Spleen (tissue), 11 donors: ENCODE data around the gene PIBF1. TPM values are rescaled to one million over a fixed set of nuclear protein-coding genes. Genes with fewer than 3 reads are reported as not detected.
A peak's percentile ranks its signal among the peaks of the same experiment; 100 is the strongest.
"Not testable (repeated sequence)": the region's sequence is repeated elsewhere in the genome, so short reads cannot be mapped to it uniquely, and the experiment has no call there.

Source experiments
- DNase-seq: peaks from one replicate; pipeline ENCODE4 v3.0.0-alpha.2; 2020
- H3K27ac ChIP-seq, 8 donors: fragments of 200-600 bp; sonication (generic) in 7 of 8; 1 replicate in 4 of 8; 2 replicates in 4 of 8; pipeline versions ENCODE4 v1.5.0 to v1.8.0; 2016 to 2021; ENCODE audit warnings: inconsistent platforms in 4 of 8, mild to moderate bottlenecking in 4 of 8, moderate library complexity in 1 of 8
- H3K27me3 ChIP-seq, 7 donors: fragments of 200-600 bp; sonication (generic) in 6 of 7; replicated peaks in 1 of 7; 1 replicate in 4 of 7; 2 replicates in 3 of 7; pipeline versions ENCODE4 v1.5.0 to v1.8.0; 2016 to 2021; ENCODE audit warnings: inconsistent platforms in 3 of 7, mild to moderate bottlenecking in 1 of 7
- H3K36me3 ChIP-seq, 6 donors: fragments of 200-600 bp; sonication (generic) in 5 of 6; 1 replicate in 4 of 6; 2 replicates in 2 of 6; pipeline versions ENCODE4 v1.5.0 to v1.8.0; 2016 to 2021; ENCODE audit warnings: inconsistent platforms in 2 of 6
- H3K4me1 ChIP-seq, 6 donors: fragments of 200-600 bp; sonication (generic) in 5 of 6; 1 replicate in 3 of 6; 2 replicates in 3 of 6; pipeline versions ENCODE4 v1.5.0 to v1.8.0; 2016 to 2021; ENCODE audit warnings: inconsistent platforms in 3 of 6
- H3K4me3 ChIP-seq, 8 donors: fragments of 200-600 bp; sonication (generic) in 7 of 8; 1 replicate in 4 of 8; 2 replicates in 4 of 8; pipeline versions ENCODE4 v1.5.0 to v1.8.0; 2016 to 2021; ENCODE audit warnings: inconsistent platforms in 4 of 8, mild to moderate bottlenecking in 4 of 8, moderate library complexity in 2 of 8
- H3K9me3 ChIP-seq, 8 donors: fragments of 200-600 bp; sonication (generic) in 7 of 8; 1 replicate in 4 of 8; 2 replicates in 4 of 8; pipeline versions ENCODE4 v1.5.0 to v1.8.0; 2016 to 2021; ENCODE audit warnings: inconsistent platforms in 4 of 8
- POLR2A ChIP-seq, 3 donors: fragments of 450-650 bp; IDR thresholded peaks; one replicate each; pipeline ENCODE4 v1.5.1; 2017; ENCODE audit warnings: antibody characterized with exemption in 3 of 3, mild to moderate bottlenecking in 1 of 3
- POLR2AphosphoS5 ChIP-seq, 3 donors: sonication (generic); formaldehyde crosslinking; IDR thresholded peaks; one replicate each; pipeline ENCODE4 v1.5.1; 2017; ENCODE audit warnings: antibody characterized with exemption in 3 of 3
- WGBS, 5 donors: extraction: QIAGEN DNeasy Blood & Tissue Kit in 3 of 5; methylation state at CpG; one replicate each; pipeline versions ENCODE4 v1.1.5 to v1.1.7; 2013 to 2018; 5-methylcytosine and 5-hydroxymethylcytosine counted together
- intact Hi-C: fragments of 100-400 bp; cut with DNase I; formaldehyde crosslinking; loops from one replicate; pipeline ENCODE4 v1.15.0; 2023; ENCODE audit warnings: low total_unique reads
- polyA plus RNA-seq, 3 donors: library from polyadenylated mRNA; stranded (reverse); fragments of 200-250 nt; gene quantifications; one replicate each; pipeline ENCODE4 v1.2.1, GENCODE V29; 2013
- total RNA-seq, 7 donors: library from RNA; depleted of rRNA in 3 of 7; stranded (reverse); fragments of >200 nt in 3 of 7; fragmentation: NEBNext Ultra II Directional in 4 of 7; extraction: Animal tissue kit (Norgen Biotek cat#: 25700) in 4 of 7; gene quantifications; one replicate each; pipeline versions ENCODE4 v1.1.0 to v1.2.1, GENCODE V29; 2016 to 2021
- TF ChIP-seq, protein P1 (sequence below), 11 experiments: fragments of 200-600 bp in 7 of 11; fragments of 450-650 bp in 4 of 11; sonication (generic) in 4 of 11; IDR thresholded peaks in 8 of 11; conservative IDR thresholded peaks in 3 of 11; 1 replicate in 7 of 11; 2 replicates in 4 of 11; pipeline versions ENCODE4 v1.4.0 to v1.8.0; 2016 to 2021; ENCODE audit warnings: antibody characterized with exemption in 11 of 11, inconsistent platforms in 4 of 11, mild to moderate bottlenecking in 1 of 11
- donor health status: healthy with polysubstance abuse.
- donor health status: DM: no; HTN: no; CAD: no; lungs with moderate emphysema.
- donor health status: DM: no; HTN: no; CAD: no.
- donor health status: Bipolar disorder and iron deficiency.
- donor health status: healthy.
- donor health status: DM: no; HTN: no; CAD: no.
- donor health status: DM: yes; HTN: yes; CAD: no.

Gene PIBF1
- total and polyA plus RNA-seq, 10 donors = 11.0 to 35.6 (median 27.9) TPM

DNA sequence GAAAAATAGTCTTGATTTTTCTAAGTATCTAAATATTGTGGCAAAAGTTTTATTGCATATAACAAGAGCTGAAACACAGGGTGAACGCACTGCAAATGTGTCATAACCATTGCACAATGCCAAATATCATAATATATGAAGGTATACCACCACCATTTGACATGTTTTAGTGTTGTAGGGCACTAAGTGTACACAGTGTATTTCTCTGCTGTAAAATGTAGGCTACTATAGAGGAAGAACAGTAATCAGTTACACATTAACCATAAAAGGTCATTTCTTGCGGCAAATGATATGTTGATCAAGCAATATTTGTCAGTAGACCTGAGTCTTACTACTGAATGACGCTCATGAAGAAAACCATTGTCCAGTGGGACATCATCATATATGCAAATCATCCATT, 258.6 kb downstream of the PIBF1 start:
- H3K36me3 ChIP-seq = no peaks in the 10 kb centered on the region
- DNase-seq = no peak
- H3K4me1 ChIP-seq = no peaks in the 10 kb centered on the region
- intact Hi-C loops = no loop called here
- no peaks in the 10 kb centered on the region for H3K9me3 ChIP-seq
- WGBS, 5 donors = 50 to 84% (median 72%) methylated on average over 3 of the region's 3 CpGs
- peak overlapping the region in 4 of 8 donors; percentile 16 to 51 (median 23) for H3K27ac ChIP-seq
- TF ChIP-seq, protein P1, sequence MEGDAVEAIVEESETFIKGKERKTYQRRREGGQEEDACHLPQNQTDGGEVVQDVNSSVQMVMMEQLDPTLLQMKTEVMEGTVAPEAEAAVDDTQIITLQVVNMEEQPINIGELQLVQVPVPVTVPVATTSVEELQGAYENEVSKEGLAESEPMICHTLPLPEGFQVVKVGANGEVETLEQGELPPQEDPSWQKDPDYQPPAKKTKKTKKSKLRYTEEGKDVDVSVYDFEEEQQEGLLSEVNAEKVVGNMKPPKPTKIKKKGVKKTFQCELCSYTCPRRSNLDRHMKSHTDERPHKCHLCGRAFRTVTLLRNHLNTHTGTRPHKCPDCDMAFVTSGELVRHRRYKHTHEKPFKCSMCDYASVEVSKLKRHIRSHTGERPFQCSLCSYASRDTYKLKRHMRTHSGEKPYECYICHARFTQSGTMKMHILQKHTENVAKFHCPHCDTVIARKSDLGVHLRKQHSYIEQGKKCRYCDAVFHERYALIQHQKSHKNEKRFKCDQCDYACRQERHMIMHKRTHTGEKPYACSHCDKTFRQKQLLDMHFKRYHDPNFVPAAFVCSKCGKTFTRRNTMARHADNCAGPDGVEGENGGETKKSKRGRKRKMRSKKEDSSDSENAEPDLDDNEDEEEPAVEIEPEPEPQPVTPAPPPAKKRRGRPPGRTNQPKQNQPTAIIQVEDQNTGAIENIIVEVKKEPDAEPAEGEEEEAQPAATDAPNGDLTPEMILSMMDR (IDR thresholded peaks at IDR 0.05 in 8 of 11, conservative IDR thresholded peaks at IDR 0.05 in 3 of 11) = no peak
- TF ChIP-seq POLR2A (IDR thresholded peaks at IDR 0.05) = no peak
- no peak for TF ChIP-seq POLR2AphosphoS5 (IDR thresholded peaks at IDR 0.05)
- H3K4me3 ChIP-seq = no peak overlapping the region
- H3K27me3 ChIP-seq = no peaks in the 10 kb centered on the region

DNA sequence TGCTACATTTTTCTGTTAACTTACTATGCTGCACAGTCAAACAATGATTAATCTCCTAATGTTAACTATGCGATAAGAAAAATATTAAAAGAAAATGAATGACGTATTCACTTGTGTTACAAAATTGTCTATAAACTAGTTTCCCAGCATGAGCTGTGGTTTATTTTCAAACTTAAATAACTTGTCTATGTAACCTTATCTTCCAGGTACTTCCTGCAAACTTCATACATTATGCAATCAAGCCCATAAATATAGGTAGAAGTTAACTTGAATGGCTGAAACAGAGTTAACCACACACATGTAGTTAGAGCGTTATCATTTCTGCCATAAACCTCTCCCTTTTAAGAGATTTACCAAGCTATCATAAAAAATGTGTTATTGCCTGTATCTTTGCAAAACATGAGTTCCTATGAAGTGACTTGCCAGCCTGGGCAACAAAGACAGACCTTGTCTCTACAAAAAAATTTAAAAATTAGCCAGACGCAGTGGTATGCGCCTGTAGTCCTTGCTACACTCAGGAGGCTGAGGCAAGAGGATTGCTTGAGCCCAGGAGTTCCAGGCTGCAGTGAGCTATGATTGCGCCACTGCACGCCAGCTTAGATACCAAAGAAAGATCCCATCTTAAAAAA, 259.1 kb downstream of the PIBF1 start:
- WGBS, 5 donors = 45 to 70% (median 55%) methylated on average over 7 of the region's 7 CpGs
- no peak overlapping the region for H3K4me3 ChIP-seq
- intact Hi-C loops = no loop called here

DNA sequence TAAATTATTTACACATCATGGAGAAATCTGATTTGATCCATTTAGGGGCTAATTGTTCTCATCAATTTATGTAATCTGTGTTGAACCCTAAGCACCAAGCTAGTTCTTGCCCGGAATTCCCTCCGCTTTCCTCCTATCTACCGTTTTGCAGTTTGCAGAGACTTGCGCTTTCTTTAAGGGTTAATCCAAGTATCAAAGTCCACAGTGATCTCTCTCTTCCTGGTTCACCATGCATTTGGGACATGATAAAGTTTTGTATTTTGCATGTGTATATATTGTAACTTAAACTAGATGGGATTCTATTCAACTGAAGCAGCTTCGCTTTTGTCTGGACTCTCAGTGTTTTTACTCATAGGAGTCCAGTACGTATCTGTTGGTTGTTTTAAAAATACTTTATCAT, 263.1 kb downstream of the PIBF1 start:
- no peak overlapping the region for H3K27ac ChIP-seq
- TF ChIP-seq POLR2A (IDR thresholded peaks at IDR 0.05) (no peak), POLR2AphosphoS5 (IDR thresholded peaks at IDR 0.05) (no peak)
- TF ChIP-seq, protein P1 (IDR thresholded peaks at IDR 0.05 in 8 of 11, conservative IDR thresholded peaks at IDR 0.05 in 3 of 11) = no peak
- no peak overlapping the region for H3K4me3 ChIP-seq
- DNase-seq = no peak
- no peaks in the 10 kb centered on the region for H3K36me3 ChIP-seq
- H3K27me3 ChIP-seq = no peaks in the 10 kb centered on the region
- H3K9me3 ChIP-seq = no peaks in the 10 kb centered on the region
- intact Hi-C loops = no loop called here
- no peaks in the 10 kb centered on the region for H3K4me1 ChIP-seq
- 93 to 96% (median 96%) methylated on average over 6 of the region's 6 CpGs for WGBS, 5 donors

More for the DNA sequence above, 259.1 kb downstream of the PIBF1 start:
- Histone ChIP-seq H3K4me1 (no peaks in the 10 kb centered on the region), H3K27me3 (no peaks in the 10 kb centered on the region), H3K36me3 (no peaks in the 10 kb centered on the region), H3K27ac (peak overlapping the region in 4 of 8 donors; percentile 16 to 51 (median 23)), H3K9me3 (no peaks in the 10 kb centered on the region)
- DNase-seq = no peak
- TF ChIP-seq, protein P1 (IDR thresholded peaks at IDR 0.05 in 8 of 11, conservative IDR thresholded peaks at IDR 0.05 in 3 of 11) = no peak
- TF ChIP-seq POLR2AphosphoS5 (IDR thresholded peaks at IDR 0.05) (no peak), POLR2A (IDR thresholded peaks at IDR 0.05) (no peak)

DNA sequence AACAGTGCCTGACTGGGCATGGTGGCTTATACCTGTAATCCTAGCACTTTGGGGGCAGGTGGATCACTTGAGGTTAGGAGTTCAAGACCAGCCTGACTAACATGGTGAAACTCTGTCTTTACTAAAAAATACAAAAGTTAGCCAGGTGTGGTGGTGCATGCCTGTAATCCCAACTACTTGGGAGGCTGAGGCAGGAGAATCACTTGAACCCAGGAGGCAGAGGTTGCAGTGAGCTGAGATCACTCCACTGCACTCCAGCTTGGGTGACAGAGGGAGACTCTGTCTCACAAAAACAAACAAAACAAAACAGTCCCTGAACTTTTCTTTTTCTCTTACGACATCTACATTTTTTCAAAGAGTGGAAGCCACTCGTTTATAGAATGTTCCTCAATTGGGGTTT, 266.7 kb downstream of the PIBF1 start:
- DNase-seq, H3K36me3 ChIP-seq, H3K4me3 ChIP-seq, H3K9me3 ChIP-seq, H3K27me3 ChIP-seq, intact Hi-C loops, H3K27ac ChIP-seq, H3K4me1 ChIP-seq: not testable (repeated sequence)
- WGBS, 5 donors = 72 to 90% (median 80%) methylated on average over 2 of the region's 2 CpGs
